ENCODE measurements around the gene PYGO2. TPM values are rescaled to one million over a fixed set of nuclear protein-coding genes. Genes with fewer than 3 reads are reported as not detected.

The PYGO2 gene
- total RNA-seq, 2 experiments from 2014 or later = 30.3 to 32.8 TPM

GRCh38 chr1:154943649-154944400, 17.8 kb downstream of the PYGO2 start:
- Mint-ChIP-seq H3K9me3 (no peaks in the 10 kb centered on the region), H3K27me3 (no peaks in the 10 kb centered on the region), H3K4me3 (peak overlapping the region; percentile 61), H3K27ac (peak overlapping the region; percentile 94), H3K36me3 (ENCODE audit: low read depth) (peaks cover 57% of the 10 kb centered on the region), H3K4me1 (ENCODE audit: low read depth) (peaks cover 60% of the 10 kb centered on the region)
- POLR2A ChIA-PET = interaction anchor here (1.2 kb wide), 3 partner anchors 68 to 384 kb away, joined by 3 to 6 read pairs (median 4); no protein-coding TSS in a partner anchor
- Histone ChIP-seq H3K9me3 (ENCODE audit: control insufficient read depth in 1 of 2, insufficient read depth in 1 of 2, low read length in 2 of 2) (no peaks in the 10 kb centered on the region), H3K27me3 (ENCODE audit: control insufficient read depth in 1 of 2, insufficient read depth in 2 of 2, low read length in 2 of 2) (no peaks in the 10 kb centered on the region), H3K4me1 (ENCODE audit: insufficient read depth, low read length) (peaks cover 78% of the 10 kb centered on the region), H3K36me3 (ENCODE audit: insufficient read depth, low read length) (peaks cover 45% of the 10 kb centered on the region), H3K4me3 (ENCODE audit: low read length) (no peak overlapping the region), H3K27ac (ENCODE audit: low read depth in 1 of 2, low read length in 2 of 2) (peak overlapping the region; percentile 62 to 80)
- CTCF ChIA-PET = interaction anchor here (0.6 to 1.1 kb wide), 5 partner anchors 18 to 335 kb away, joined by 3 to 5 read pairs (median 3); partner anchors contain the start of gene PYGO2
- TF ChIP-seq CTCF (IDR thresholded peaks at IDR 0.05) = peak; percentile 76
- DNase-seq (peak in 10 of 14 experiments; percentile 27 to 74 (median 40)), ATAC-seq (ENCODE audit: poor library complexity) (peak; percentile 33)
- intact Hi-C loops (cut with DNase I, micrococcal nuclease) = no loop called here

- intact Hi-C loops (cut with DNase I, micrococcal nuclease) = no loop called here
- POLR2A ChIA-PET = interaction anchor here (1.0 kb wide), 1 partner anchor 313 kb away, joined by 3 read pairs; no protein-coding TSS in a partner anchor
Measured at GRCh38 chr1:154941333-154942013, 20.1 kb downstream of the PYGO2 start.

More at GRCh38 chr1:154941333-154942013, 20.1 kb downstream of the PYGO2 start:
- ATAC-seq (ENCODE audit: poor library complexity) (no peak), DNase-seq (peak in 2 of 14 experiments; percentile 33 to 42)
- H3K9me3 ChIP-seq (ENCODE audit: control insufficient read depth in 1 of 2, insufficient read depth in 1 of 2, low read length in 2 of 2) = no peaks in the 10 kb centered on the region
- Mint-ChIP-seq H3K27me3 (no peaks in the 10 kb centered on the region), H3K4me3 (peak overlapping the region; percentile 28), H3K4me1 (ENCODE audit: low read depth) (peaks cover 78% of the 10 kb centered on the region), H3K36me3 (ENCODE audit: low read depth) (peaks cover 48% of the 10 kb centered on the region), H3K9me3 (no peaks in the 10 kb centered on the region), H3K27ac (peak overlapping the region; percentile 94)
- CTCF ChIA-PET = interaction anchor here (1.2 to 2.3 kb wide), 3 partner anchors 20 to 272 kb away, joined by 3 to 9 read pairs (median 4); partner anchors contain the start of gene PYGO2
- peaks cover 81% of the 10 kb centered on the region for H3K4me1 ChIP-seq (ENCODE audit: insufficient read depth, low read length)
- TF ChIP-seq CTCF (IDR thresholded peaks at IDR 0.05) = no peak
- H3K27ac ChIP-seq (ENCODE audit: low read depth in 1 of 2, low read length in 2 of 2) = peak overlapping the region; percentile 62 to 80
- H3K36me3 ChIP-seq (ENCODE audit: insufficient read depth, low read length) = peaks cover 23% of the 10 kb centered on the region
- H3K27me3 ChIP-seq (ENCODE audit: control insufficient read depth in 1 of 2, insufficient read depth in 2 of 2, low read length in 2 of 2) = no peaks in the 10 kb centered on the region
- no peak overlapping the region for H3K4me3 ChIP-seq (ENCODE audit: low read length)
